ENCODE data around the gene GRXCR1. TPM values are rescaled to one million over a fixed set of nuclear protein-coding genes. Genes with fewer than 3 reads are reported as not detected.

The GRXCR1 gene
- total and polyA plus RNA-seq, 2 experiments from 2014 or later, result not detected

GRCh38 chr4:42905591-42905990 is 13.1 kb downstream of the GRXCR1 start (continued):
- no peak for TF ChIP-seq ZNF462 (CRISPR knock-in tag; IDR thresholded peaks at IDR 0.05)

- H3K4me1 ChIP-seq (ENCODE audit: insufficient read depth), result no peaks in the 10 kb centered on the region
- H3K4me2 ChIP-seq, result no peak overlapping the region
- no peak overlapping the region for H3K4me3 Mint-ChIP-seq
- no peaks in the 10 kb centered on the region for H3K27me3 Mint-ChIP-seq (ENCODE audit: insufficient read depth, low read depth, poor library complexity)
- H4K20me1 ChIP-seq (replicated peaks; ENCODE audit: insufficient read depth), result no peaks in the 10 kb centered on the region
- no peaks in the 10 kb centered on the region for H3K9me3 Mint-ChIP-seq
- H3K27ac Mint-ChIP-seq, result no peak overlapping the region
- no peak overlapping the region for H3K4me3 ChIP-seq
- H3K9me2 ChIP-seq (ENCODE audit: insufficient read depth), result 0 out of 2 replicates have a peak, but pooled peaks cover 7% of the 10 kb centered on the region
- H3K36me3 ChIP-seq (ENCODE audit: insufficient read depth), result no peaks in the 10 kb centered on the region
- H3K27ac ChIP-seq (ENCODE audit: low read depth), result no peak overlapping the region
- no peak for ATAC-seq
- no peak for DNase-seq (ENCODE audit: low spot score)
- H3K27me3 ChIP-seq (ENCODE audit: insufficient read depth), result no peaks in the 10 kb centered on the region
- no peaks in the 10 kb centered on the region for H3K36me3 Mint-ChIP-seq (ENCODE audit: low read depth)
- no peaks in the 10 kb centered on the region for H3F3A ChIP-seq (replicated peaks; ENCODE audit: low read depth)
- no peaks in the 10 kb centered on the region for H3K79me2 ChIP-seq (replicated peaks; ENCODE audit: insufficient read depth)
- H3K4me1 Mint-ChIP-seq, result no peaks in the 10 kb centered on the region
- H2AFZ ChIP-seq, result 0 out of 2 replicates have a peak overlapping the region, but pooled peaks have one; percentile 40
- TF ChIP-seq ZNF114 (CRISPR knock-in tag; IDR thresholded peaks at IDR 0.05) (no peak), JUNB (IDR thresholded peaks at IDR 0.05; ENCODE audit: unreplicated experiment) (no peak), REST (IDR thresholded peaks at IDR 0.05; ENCODE audit: unreplicated experiment) (no peak), CREB1 (CRISPR knock-in tag; IDR thresholded peaks at IDR 0.05; ENCODE audit: low read depth) (no peak), NANOG (IDR thresholded peaks at IDR 0.05; ENCODE audit: borderline replicate concordance) (no peak), ETS1 (IDR thresholded peaks at IDR 0.05) (no peak), CTCF (conservative IDR thresholded peaks at IDR 0.05; ENCODE audit: low read depth in 2 of 2) (no peak), EZH2phosphoT487 (IDR thresholded peaks at IDR 0.05; ENCODE audit: unreplicated experiment) (no peak), POLR2AphosphoS5 (IDR thresholded peaks at IDR 0.05; ENCODE audit: low read depth) (no peak)
Observed at GRCh38 chr4:42906341-42906740, 13.8 kb downstream of the GRXCR1 start.
